H54 (cell line): ENCODE measurements around the gene MYDGF.

Experiments
- DNase-seq: peaks from one replicate; pipeline ENCODE4 v3.0.0; 2011; ENCODE audit warnings: low spot score, mixed read lengths; ENCODE audit not compliant: insufficient read length
- FAIRE-seq: peaks from 3 replicates; lab custom pipeline; 2011; peaks lifted over from hg19 to GRCh38; lab: Jason Lieb, UNC
- POLR2A ChIP-seq: IDR thresholded peaks from 2 replicates; pipeline ENCODE4 v1.6.1; 2011; ENCODE audit warnings: low read depth, mild to moderate bottlenecking, low read length

The MYDGF gene

GRCh38 chr19:4613254-4613751, 56.8 kb downstream of the MYDGF start:
- no peak for TF ChIP-seq POLR2A
- no peak for DNase-seq
- FAIRE-seq = no peak

GRCh38 chr19:4609878-4610511, 60.1 kb downstream of the MYDGF start:
- DNase-seq (no peak), FAIRE-seq (no peak)
- no peak for TF ChIP-seq POLR2A
